HTERT RPE-1 (cell line): ENCODE measurements around the gene OR52H1.

ENCODE experiments used
- in situ Hi-C: fragments of 300-500 bp; cut with MboI; formaldehyde crosslinking; loops from 4 replicates; pipeline ENCODE4 v1.14.3; 2020; ENCODE audit warnings: low sequenced_read_pairs

The OR52H1 gene

DNA sequence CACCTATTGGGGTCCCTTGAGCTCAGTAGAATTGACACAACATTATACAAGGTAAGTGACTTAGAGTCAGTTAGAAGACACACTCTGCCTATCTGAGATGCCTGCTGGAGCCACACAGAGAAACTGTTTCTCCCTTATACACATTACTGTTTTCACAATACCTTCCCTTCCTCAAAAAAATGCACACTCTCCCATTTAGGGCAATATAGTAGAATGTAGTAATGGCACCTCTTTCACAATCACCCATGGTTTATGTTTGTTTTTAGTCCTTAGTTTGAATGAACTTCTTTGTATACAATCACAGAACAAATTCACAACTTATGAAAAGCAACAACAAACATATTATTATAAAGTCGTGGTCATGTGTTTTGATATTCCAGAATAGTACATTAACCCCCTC, 14.3 kb downstream of the OR52H1 start:
- in situ Hi-C loops = no loop called here

DNA sequence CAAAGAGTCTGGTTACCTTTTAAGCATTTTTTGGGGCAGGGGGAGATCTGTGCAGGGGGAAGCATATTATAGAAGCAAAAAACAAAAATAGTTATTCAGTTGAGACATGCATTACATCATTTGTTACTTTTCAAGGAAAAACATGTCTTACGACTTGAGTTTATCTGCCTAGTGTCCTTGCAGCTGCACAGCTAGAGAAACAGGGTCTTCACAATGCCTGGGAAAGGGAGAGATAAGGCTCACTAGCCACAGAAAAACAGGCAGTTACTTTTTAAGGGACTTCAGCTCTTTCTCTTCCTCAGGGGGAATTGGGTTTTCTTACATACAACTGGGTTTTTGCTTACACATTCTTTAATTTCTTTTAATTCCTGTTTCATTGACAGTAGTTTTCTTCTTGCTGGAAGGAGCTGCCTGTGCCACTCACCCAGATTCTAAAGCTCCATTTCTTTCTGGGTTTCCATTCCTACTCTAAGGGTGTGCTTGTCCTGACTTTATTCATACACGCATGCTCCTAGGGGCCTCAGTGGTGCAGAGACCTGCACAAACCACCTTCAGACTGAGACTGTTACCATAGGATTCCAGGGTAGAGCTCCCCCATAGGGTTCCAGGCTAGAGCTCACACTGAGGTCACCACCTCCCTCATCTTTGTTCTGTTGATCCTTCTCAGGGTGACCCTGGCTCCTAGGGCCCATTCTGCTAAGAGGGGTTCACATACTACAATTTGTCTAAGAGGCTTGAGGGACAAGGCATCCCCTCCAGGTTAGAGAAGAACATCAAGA, 17.1 kb downstream of the OR52H1 start:
- in situ Hi-C loops = no loop called here

DNA sequence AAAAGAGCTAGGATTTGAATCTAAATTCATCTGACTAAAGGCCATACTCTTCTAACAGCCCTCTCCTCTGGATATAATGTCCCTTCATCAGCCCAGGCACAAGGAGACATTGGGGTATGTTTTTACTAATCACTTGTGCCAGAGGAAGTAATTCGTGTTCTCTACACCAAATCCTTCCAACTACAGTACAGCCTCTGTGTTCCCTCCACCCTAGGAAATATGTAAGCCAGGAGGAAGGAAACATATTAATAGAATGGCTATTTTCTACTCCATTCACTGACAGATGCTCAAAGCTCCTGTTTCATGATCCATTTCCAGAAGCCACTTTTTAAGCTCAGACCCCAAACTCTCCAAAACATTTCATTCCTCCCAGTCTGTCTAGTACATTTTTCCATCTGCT, 19.8 kb downstream of the OR52H1 start:
- in situ Hi-C loops = no loop called here

DNA sequence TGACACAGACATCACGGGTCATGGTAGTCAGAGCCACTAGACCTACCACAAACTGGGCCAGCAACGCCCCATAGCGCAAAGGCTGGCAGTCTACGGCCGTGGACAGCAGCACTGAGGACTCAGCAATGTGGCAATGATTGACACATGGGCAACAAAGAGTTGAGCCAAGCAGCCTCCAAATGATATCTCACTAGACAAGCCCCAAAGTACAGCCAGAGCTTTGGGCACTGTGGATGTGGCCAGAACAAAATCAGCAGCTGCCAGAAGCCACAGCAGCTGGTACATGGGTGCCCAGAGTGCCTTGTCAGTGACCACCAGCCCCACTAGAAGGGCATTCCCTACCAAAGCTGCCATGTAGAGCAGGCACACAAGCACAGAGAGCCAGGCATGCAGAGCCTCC, 20.6 kb downstream of the OR52H1 start:
- in situ Hi-C loops = no loop called here

DNA sequence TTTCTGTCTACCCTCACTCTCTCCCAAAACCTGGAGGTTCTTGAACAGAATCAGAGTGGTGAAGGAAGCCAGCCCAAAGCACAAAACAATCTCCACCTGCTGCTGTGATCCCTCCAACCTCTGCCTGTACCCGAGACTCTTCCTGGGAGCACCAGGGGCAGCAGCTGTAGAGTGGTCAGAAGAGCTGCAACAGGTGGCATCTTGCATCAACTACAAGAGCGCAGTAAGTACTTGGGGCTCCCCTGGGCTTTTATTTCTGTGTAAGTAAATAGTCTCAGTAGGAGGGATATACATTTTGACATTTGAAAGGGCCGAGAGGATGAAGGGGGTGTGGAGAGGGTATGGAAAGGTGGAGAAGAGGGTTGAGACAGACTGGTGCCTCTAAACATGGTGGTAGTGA, 23.6 kb downstream of the OR52H1 start:
- in situ Hi-C loops = no loop called here

DNA sequence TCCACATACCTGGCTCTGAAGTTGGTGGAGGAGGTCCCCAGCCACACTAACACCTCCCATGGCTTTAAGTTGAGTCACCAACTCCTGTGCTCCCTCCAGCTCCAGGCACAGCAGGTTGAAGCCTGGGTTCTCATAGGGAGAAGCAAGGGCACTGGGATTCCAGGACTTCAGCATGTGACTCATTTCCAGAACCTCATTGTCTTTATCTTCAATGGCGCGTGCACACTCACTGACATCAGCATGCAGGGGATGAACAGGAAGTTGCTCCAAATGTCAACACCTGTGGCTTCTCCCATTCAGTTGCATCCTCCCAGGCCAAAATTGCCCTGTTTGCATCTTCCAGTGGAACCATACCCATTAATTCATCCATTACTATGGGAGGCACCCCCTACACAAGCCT, 26.0 kb downstream of the OR52H1 start:
- in situ Hi-C loops = no loop called here

DNA sequence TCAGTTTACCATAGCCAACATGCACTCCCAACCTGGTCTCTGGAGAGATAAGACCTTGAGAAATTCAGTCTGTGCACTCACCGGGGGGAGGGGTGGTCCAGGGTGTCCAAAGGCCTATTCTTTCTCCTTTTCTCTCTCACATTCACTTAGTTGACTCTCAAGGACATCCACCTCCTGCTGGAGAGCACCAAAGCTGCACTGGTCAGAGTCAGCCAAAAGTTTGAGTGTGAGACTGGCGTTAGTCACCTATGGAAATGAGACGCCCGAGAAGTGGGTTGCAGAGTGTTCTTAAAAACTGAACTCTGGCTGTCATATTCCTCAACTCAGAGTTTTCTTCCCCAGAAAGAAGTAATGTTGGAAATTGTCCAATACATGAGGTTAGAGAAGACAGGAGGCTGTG, 26.8 kb downstream of the OR52H1 start:
- in situ Hi-C loops = no loop called here

DNA sequence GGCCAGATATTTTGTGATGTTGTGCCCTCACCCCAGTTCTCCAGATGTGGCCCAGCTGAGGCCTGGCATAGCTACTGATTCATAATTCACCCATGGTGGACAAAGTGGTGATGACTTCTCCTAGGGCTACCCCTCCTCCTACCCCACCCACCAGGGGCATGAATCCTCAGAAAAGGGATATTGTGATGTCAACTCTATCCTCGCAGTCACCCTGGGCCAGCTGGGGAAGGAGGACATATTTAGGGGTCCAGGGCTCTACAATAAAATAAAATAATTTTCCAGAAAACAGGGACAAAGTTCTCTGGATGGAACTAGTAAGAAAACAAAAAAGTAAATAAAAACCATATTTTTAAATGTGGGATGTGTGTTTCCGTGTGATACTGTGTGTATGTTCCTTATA, 31.7 kb downstream of the OR52H1 start, which contains the start of gene UBQLNL:
Gene UBQLNL, minus strand, starts transcription at position 101 of the 400 bp plus-strand sequence. CDS start 258 bp downstream, outside the sequence.
- in situ Hi-C loops = no loop called here

DNA sequence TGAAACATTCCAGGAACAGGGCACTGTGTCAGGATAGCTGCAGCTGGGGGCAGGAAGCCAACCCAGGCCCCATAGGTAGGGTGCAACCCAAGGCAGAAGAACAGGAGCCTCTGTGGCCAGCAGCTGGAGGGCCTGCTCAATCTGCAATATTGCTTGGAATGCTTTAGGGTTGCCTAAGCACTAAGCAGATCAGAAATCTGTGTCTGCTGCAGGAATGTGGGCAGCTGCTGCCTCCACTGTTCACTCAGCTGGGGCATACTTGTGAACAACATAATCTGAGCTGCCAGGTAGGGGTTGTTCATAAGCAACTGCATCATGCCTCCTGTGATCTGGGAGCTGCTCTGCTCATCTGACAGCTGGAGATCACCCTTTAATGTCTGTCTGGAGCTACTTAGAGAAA, 33.5 kb downstream of the OR52H1 start:
- in situ Hi-C loops = no loop called here

DNA sequence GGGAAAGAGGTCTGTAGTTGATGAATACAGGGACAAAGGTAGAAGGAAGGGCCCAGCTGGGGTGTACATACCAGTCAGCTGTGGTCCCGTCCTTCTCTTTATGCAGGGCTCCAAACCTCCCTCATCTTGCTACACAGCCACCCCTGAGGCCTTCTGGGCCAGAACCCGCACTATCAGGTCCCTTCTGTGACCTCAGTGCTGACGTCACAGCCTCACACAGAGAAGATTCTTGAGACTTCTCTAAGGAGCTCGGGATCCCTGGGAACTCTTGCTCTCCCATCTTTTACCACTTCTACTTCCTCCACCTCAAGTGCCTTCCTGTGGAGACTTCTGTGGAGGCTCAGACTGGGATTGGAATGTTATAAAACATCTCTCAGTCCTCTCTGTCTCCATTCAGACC, 38.5 kb downstream of the OR52H1 start, which contains the start of gene UBQLN3:
Gene UBQLN3, minus strand, starts transcription at position 155 of the 400 bp plus-strand sequence. CDS start 399 bp downstream, outside the sequence.
- in situ Hi-C loops = no loop called here

DNA sequence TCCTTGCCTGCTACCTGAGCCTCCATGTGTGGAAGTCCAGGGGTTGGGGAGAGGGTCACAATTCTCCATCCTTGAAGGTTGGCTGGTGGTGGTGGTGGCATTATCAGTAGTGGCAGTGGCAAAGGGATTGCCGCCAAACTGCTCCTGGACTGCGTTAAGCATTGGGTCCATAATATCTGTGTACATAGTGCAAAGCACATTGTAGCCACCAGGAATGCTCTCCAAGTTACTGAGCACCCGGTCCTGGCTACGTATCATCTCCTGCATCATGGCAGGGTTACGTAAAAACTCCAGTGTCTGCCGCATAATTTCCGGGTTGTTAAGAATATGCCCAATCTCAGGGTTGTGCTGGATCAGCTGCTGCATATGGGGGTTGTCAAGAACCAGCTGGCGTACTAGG, 39.7 kb downstream of the OR52H1 start:
- in situ Hi-C loops = no loop called here

DNA sequence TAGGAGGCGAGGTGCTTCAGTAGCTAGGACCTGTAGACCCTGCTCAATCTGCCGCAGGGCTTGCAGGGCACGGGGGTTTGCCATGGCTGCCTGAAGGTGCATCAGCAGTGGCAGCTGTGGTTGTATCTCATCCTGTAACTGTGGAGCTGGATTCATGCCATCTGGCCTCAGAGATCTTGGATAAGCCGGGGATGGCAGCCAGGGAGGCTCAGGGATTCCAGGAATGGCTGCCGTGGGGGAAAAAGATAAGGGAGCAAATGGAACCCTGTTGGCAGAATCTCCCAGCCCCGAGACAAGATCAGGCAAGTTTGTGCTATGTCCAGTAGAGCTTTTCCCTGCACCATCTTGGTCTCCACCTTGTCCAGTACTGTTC, 40.4 kb downstream of the OR52H1 start:
- in situ Hi-C loops = no loop called here

DNA sequence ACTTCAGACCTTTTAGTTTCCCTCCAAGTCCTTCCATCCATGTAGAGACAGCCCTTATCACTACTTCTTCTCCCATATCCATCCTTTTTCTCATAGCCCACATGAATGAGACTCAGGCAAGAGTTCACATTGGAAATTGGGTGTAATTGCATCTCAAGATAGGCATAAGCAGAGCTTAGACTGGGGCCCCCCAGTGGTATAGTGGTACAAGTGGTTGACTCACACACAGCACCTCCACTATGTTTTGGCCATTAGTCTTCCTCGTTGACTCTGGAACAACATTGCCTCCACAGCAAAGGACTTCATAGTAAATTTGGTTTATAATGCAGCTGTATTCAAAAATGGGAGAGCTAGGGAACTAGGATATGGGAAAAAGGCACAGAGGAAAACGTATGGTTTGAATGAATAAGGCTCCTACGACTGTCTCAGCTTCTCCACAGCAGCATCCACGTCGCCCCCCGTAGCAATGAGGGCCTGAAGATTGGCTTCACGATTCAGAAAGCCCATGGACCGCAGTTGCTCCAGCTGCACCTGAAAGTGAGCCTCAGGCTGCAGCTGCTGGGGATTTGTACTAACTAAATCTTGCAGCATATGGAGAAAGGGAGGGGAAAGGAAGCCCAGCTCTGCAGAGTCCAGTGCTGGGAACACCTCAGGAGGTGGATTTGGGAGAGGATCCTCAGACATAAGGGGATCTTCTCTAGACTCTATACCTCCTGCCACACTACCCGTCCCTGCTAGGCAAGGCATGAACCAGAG, 41.0 kb downstream of the OR52H1 start:
- in situ Hi-C loops = no loop called here

DNA sequence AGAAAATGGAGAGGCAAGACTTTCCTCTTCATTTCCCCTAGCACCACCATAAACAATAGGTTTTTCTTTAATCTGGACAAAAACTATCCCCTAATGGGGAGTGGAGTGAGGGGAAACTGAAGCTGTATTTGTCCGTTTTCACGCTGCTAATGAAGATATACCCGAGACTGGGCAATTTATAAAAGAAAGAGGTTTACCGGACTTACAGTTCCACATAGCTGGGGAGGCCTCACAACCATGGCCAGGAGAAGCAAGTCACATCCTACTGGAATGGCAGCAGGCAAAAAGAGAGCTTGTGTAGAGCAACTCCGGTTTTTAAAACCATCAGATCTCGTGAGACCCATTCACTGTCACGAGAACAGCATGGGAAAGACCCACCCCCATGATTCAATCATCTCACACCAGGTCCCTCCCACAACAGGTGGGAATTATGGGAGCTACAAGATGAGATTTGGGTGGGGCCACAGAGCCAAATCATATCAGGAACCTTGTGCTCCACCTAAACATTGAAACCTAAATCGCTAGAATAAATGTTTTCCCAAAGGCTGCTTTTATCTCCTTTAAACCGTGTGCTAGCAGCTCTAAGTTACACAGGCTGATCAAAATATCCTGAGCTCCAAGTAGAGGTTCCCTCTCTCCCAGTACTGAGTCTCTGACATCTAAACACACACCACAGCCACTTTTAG, 42.8 kb downstream of the OR52H1 start:
- in situ Hi-C loops = no loop called here

DNA sequence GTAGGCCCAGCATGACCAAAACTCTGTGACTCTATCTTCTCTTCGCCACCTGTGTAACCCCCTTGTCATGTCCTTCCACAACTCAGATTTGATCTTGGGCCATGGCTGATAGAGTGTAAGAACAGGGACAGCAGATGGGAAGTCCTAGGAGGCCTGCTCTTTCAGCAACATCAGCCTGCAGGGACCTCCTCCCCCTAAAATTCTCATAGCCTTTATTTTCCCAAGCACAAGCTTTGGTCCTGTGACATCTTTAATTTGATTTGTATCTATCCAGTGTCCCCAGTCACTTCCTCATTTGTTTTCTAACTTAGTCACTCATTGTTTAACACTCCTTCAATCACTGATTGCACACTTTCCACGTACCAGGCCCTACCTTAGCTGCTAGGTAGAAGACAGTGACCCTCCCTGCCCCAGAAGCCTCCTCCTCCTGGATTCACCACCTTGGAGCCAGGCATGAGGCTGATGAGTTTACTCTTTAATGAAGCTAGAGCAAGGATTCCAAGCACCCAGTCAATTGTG, 43.9 kb downstream of the OR52H1 start:
- in situ Hi-C loops = no loop called here

DNA sequence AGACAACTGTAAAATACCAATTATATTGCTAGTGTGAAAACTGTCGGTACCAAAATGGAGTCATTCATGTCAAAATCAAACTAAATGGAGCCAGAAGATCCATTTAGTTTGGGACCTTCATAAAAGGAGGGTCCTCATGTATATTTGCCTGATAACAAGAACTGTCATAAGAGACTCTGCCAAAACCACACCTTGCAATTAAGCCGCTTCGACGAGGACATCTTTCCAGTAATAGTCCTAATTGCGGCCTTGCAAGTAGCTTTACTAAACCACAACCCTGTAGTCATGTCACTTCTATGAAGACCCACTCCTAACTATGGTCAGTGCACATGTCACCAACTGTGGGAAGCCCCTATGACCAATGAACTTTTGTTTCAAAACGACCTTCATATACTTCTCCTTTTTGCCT, 47.9 kb downstream of the OR52H1 start:
- in situ Hi-C loops = no loop called here

DNA sequence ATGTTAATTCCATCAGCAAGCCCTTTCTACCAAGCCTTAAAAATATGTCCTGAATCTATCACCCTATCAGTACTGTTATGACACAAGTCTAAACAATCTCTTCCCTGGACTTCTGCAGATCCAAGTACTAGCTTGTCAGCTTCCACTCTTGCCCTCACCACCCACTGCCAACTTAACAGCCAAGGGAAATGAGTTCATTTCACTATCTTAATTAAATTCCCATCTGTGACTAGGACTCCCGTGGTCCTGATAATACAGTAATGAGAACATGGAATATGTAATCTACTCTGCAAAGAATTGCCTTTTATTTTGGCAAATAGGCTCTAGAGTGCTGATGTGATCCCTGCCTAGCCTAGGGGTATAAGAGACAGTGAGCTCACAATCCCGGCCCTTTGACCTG, 48.7 kb downstream of the OR52H1 start:
- in situ Hi-C loops = no loop called here
